ENCODE results near the gene IRF4.

DNA sequence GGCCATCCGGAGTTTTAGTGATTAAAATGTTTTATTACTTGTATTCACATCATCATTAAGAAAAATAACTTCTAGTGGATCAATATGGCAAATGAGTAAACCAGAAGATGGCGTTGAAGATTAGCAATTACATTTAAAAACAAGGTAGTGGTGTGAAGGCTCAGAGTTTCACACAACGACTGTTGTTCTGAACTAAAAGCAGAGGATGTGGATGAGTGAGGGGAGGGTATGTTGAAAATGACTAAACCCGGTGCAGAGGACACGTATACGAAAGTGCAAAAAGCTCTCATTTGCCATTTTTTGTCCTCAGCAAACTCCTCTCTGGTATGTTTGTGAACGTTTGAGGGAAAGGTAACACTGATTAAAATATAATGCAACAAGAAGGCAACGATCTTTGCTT, 1.9 kb upstream of the IRF4 start:
- TF ChIP-seq GATA1 (IDR thresholded peaks at IDR 0.05; ENCODE audit: low read depth, low read length): no peak
- no peak for TF ChIP-seq POLR2A (IDR thresholded peaks at IDR 0.05; ENCODE audit: low read length)
